Measurements from ENCODE around the gene BEND6.

Gene BEND6

GRCh38 chr6:56978530-56978929 is 23.6 kb downstream of the BEND6 start:
- H3K27ac ChIP-seq, result no peak overlapping the region
- no peak for DNase-seq (ENCODE audit: low spot score)
- POLR2A ChIA-PET (ENCODE audit: low non-redundant PET), result no interaction called here
- CTCF ChIA-PET, result interaction anchor here (0.7 kb wide), 1 partner anchor 82 kb away, joined by 3 read pairs; no protein-coding TSS in a partner anchor
- no peak for TF ChIP-seq CTCF (conservative IDR thresholded peaks at IDR 0.05; ENCODE audit: low read depth)

- TF ChIP-seq CTCF (conservative IDR thresholded peaks at IDR 0.05; ENCODE audit: low read depth), result no peak
- POLR2A ChIA-PET (ENCODE audit: low non-redundant PET), result no interaction called here
Measured at GRCh38 chr6:56984361-56984760, 29.5 kb downstream of the BEND6 start.

DNA sequence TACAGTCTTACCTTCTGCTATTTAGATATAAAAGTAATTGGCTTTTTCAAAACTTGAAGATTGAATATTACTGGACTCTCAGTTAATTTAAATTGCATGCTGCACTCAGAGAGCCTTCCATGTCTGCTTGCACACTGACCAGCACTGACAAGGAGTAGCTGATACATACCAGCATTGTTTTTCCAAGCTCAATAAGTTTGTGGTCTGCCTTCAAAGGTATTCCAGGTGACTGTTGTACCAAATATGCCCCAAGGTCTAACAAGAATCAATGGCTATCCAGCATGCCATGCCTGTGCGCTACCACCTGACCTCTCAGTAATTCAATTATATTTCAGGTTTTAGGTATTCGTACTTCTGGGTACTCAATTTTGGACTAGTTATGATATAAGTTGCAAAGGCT is 30.0 kb downstream of the BEND6 start:
- ChIA-PET POLR2A (ENCODE audit: low non-redundant PET) (no interaction called here), CTCF (no interaction called here)
- no peak overlapping the region for H3K27ac ChIP-seq
- no peak for TF ChIP-seq CTCF (conservative IDR thresholded peaks at IDR 0.05; ENCODE audit: low read depth)
- DNase-seq (ENCODE audit: low spot score), result no peak

More at GRCh38 chr6:56984361-56984760, 29.5 kb downstream of the BEND6 start:
- no peak overlapping the region for H3K27ac ChIP-seq
- no peak for DNase-seq (ENCODE audit: low spot score)
- CTCF ChIA-PET, result no interaction called here

DNA sequence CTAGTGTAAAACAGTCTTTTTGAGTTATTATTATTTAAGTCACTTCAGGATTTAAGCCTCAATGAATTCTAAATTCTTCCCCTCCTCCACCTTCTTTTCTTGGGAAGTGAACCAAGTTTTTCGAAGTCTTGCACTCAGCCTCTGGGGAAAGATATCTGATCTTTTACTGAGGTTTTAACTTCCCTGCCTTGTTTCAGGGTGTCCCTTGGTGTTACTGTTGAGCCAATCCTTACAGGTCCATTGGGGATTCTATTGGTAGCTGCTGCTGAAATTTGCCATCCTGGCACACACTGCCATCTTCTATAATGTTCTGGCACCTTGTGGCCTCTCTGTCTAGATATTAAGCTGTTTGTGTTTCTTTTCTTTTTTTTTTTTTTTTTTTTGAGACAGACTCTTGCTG is 31.7 kb downstream of the BEND6 start:
- TF ChIP-seq CTCF (conservative IDR thresholded peaks at IDR 0.05; ENCODE audit: low read depth), result no peak
- no peak for DNase-seq (ENCODE audit: low spot score)
- CTCF ChIA-PET, result no interaction called here
- H3K27ac ChIP-seq, result no peak overlapping the region
- POLR2A ChIA-PET (ENCODE audit: low non-redundant PET), result interaction anchor here (0.6 kb wide), 1 partner anchor 25 kb away, joined by 9 read pairs; no protein-coding TSS in a partner anchor

DNA sequence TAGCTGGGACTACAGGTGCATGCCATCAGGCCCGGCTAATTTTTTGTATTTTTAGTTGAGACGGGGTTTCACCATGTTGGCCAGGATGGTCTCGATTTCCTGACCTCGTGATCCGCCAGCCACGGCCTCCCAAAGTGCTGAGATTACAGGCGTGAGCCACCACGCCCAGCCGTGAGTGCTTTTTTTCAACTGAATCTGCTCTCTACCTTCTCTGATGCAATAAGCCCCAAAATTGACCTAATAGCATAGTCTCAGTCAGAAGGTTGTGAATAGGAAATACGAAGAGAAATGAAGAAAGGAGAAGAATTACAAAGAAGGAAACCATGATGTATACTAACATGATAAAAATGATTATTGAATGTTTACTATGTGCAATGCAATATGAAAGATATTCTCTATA is 33.2 kb downstream of the BEND6 start:
- no peak overlapping the region for H3K27ac ChIP-seq
- POLR2A ChIA-PET (ENCODE audit: low non-redundant PET), result no interaction called here
- no peak for DNase-seq (ENCODE audit: low spot score)
- no peak for TF ChIP-seq CTCF (conservative IDR thresholded peaks at IDR 0.05; ENCODE audit: low read depth)
- CTCF ChIA-PET, result interaction anchor here (0.7 kb wide), 1 partner anchor 12 kb away, joined by 4 read pairs; no protein-coding TSS in a partner anchor

DNA sequence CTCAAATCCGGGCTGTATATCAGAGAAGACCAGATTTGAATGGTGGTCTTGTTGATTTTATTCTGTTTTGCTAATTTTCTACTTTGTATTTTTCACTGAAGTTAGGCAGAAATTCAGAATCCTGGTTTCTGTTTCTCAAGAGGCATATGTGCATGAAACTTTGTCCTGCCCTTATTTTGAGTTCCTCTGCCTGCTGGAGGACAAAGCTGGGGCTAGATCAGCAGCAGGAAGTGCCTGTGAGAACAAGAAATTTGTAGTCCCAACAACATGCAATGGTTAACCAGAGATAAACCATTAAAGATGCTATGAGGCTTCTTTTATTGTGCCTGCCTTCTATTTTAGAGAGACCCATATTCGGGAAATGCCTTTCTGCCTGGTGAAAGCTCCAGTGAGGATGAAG is 37.1 kb downstream of the BEND6 start:
- CTCF ChIA-PET, result no interaction called here
- no peak for TF ChIP-seq CTCF (conservative IDR thresholded peaks at IDR 0.05; ENCODE audit: low read depth)
- DNase-seq (ENCODE audit: low spot score), result no peak
- POLR2A ChIA-PET (ENCODE audit: low non-redundant PET), result no interaction called here
- no peak overlapping the region for H3K27ac ChIP-seq

DNA sequence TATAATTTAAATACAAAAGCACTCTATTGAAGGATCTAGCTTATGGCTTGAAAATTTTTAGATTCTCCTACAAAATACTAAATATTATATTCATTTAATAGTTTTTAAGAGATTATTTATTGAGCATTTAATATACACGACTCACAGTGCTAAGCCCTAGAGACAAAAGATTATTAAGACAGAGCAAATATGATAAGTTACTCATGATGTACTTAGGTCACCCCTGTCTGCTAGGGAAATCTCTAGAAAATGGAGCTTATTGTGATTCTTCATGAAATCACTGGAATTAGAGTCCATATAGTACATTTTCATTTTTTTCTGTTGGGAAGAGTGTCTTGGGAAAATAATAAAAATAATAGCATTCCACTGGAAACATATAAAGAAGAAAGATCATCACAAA is 37.8 kb downstream of the BEND6 start:
- ChIA-PET POLR2A (ENCODE audit: low non-redundant PET) (no interaction called here), CTCF (no interaction called here)
- TF ChIP-seq CTCF (conservative IDR thresholded peaks at IDR 0.05; ENCODE audit: low read depth), result no peak
- DNase-seq (ENCODE audit: low spot score), result no peak
- no peak overlapping the region for H3K27ac ChIP-seq
